Measurements from ENCODE around the gene ZNF362.
"Not testable (repeated sequence)": the region's sequence is repeated elsewhere in the genome, so short reads cannot be mapped to it uniquely, and the experiment has no call there.

ZNF362 gene

DNA sequence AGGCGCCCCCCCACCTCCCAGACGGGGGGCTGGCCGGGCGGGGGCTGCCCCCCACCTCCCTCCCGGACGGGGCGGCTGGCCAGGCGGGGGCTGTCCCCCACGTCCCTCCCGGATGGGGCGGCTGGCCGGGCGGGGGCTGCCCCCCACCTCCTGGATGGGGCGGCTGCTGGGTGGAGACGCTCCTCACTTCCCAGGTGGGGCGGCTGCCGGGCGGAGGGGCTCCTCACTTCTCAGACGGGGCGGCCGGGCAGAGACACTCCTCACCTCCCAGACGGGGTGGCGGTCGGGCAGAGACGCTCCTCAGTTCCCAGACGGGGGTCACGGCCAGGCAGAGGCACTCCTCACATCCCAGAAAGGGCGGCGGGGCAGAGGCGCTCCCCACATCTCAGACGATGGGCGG, 53.1 kb downstream of the ZNF362 start:
- DNase-seq, result not testable (repeated sequence)

DNA sequence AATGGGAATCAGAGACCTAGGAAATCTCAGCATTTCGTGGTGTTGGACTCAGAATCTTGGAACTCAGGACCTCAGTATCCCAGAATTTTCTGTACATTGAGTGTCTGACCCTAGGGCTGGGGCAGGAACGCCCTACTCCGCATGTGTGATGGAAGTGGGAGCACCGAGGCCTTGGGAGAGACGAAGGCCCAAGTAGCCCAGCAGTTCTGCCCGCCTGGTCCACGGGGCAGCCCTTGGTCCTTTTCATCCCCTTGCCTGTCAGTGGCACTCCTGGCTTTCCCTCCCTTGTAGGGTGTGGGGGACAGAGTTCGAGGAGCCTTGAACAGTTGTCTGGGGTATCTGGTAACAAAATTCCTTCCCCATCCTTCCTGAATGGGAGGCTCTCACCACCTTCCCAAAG, 54.4 kb downstream of the ZNF362 start:
- no peak for DNase-seq

DNA sequence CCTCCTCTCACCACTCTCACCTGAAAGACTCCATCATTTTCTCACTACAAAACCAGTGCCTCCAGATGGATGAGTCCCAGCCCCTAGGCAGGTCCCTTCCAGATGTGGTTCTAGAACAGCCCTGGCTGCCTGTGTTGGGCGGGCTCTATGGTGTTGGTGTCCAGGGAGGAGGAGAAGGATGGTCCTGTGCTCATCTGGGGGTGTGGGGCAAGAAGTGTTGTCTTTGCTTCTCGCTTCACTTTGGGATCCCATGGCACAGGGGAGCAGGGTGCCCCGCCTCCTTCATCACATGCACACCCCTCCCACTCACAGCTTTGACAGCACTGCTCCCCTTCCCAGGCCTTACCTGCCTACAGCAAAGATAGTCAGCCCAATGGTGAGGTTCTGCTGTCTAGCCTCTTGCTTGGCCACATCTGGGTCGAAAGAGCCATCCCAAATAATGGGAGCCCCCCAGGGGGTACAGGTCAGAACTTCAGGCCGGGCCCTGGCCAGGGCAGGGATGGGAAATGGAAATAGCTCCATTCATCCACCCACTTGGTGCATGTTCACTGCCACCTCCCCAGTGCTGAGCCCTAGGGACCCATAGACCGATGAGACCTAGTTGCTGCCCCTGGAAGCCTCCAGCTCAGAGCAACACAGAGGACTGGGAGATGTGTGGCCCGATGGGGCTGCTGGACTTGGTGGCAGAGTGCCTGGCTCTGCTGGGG, 55.6 kb downstream of the ZNF362 start:
- no peak for DNase-seq

DNA sequence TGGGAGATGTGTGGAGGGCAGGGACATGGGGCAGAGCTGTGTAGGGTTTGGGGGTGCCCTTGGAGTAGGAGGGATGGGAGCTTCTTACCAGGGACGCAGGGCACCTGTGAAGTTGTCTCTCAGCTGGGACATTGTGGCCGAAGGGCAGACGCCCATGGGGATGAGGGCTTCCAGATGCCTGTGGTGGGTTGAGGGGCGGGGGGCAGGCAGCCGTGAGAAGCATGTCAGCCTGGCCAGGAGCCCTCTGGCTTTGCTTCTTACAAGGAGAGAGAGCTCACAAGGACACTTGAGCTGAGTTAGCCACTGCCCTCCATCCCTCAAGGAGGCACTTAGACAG, 56.1 kb downstream of the ZNF362 start:
- DNase-seq, result no peak

GRCh38 chr1:33314416-33314815, 58.1 kb downstream of the ZNF362 start:
- no peak for DNase-seq

GRCh38 chr1:33316601-33317000, 60.3 kb downstream of the ZNF362 start:
- no peak for DNase-seq

GRCh38 chr1:33317354-33317753, 61.1 kb downstream of the ZNF362 start:
- no peak for DNase-seq

DNA sequence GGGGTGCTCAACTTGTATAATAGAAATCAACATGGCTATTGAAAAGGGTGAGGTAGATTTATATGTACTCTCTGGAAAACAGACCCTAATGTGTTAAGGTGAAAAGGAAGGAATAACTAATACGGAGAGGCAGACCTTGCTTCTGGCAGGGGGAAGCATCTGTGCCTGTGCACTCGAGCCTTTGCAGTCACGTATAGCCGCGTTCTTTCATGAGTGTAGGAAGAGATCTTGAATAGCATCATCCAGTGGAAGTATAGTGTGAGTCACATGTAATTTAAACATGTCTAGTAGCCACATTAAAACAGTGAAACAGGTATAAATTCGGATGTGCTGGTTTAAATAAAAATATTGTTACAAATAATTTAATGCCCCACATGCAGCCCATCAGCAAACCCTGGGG, 61.7 kb downstream of the ZNF362 start:
- DNase-seq, result no peak

- no peak for DNase-seq
Observed at GRCh38 chr1:33319186-33319948, 63.1 kb downstream of the ZNF362 start.

DNA sequence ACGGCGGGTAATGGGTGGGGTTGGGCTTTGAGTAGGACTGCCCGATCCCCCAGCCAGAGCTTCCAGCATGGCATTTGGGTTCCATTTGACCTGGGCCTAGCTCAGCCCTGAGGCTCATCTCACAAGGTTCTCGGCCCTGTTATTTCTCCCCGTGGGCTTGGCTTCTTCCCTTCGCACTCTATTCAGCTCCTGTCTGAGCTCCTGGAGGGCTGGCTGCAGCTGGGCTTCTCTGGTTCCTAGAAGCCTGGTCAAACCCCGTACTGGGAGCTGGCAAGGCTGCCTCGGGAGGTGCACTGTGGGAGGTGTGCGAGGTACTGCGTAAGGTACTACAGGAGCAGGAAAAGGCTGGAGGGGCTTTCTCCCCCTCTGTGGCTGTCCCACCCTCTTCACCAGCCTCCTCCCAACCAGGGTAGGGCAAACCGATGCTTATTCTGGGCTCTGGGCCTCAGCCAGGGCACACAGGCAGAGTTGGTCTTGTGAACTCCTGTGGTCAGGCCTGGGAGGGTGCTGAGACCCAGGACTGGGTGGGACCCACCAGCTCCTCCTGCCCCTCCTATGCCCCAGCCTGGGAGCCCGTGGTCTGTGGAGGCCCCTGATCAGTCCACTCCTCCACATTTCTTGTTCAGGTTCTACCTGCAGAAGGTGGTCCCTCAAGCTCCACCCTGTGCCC, 63.8 kb downstream of the ZNF362 start:
- DNase-seq, result no peak

DNA sequence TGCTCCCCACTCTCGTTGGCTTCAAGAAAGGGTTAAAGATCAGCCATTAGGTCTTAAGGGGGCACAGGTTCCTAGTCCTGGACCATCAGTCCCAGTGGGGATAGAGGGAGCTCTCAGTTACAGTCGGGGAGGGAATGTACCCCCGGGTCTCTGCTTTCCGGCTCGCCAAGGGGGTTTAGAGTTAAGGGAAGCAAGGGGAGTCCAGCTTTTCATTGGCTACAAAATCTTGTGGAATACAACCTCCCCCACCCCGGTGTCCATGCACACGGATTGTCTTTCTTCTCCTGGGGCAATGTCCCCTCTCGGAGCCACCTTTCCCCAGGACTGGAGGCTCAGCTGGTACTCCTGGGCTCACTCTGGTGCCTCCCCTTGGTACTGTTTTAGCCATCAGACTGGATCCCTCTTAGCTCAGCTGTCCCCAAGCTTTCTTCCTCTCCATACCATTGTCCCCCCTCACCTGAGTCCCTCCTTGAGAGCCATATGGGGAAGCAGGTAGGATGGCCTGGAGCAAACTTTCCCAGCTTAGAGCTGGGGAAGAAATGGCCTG, 64.4 kb downstream of the ZNF362 start, which contains the start of gene A3GALT2:
TSS of gene A3GALT2 (minus strand) at position 480 of the 547 bp plus-strand sequence. CDS start at position 480, 0 bp downstream.
- no peak for DNase-seq

- DNase-seq, result no peak
Observed at GRCh38 chr1:33321178-33321577, 64.9 kb downstream of the ZNF362 start.

DNA sequence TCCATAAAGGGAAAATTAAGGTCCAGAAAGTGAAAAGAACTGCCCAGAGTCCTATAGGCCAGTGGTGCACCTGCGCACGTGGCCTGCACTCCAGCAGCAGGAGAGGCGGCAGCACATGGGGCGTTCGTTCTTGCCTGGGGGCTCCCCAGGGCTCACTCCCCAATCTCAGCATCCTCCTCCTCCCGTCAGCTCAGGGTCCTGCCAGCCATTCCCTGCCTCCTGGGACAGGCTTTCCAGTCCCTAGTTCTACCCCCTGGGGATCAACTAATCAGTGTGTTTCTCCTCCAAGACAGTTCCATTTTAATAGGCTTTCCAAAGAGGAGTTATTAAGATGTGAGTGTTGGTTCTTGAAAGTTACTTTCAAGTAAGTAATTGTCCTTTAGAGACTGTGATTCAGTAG, 65.8 kb downstream of the ZNF362 start:
- no peak for DNase-seq

DNA sequence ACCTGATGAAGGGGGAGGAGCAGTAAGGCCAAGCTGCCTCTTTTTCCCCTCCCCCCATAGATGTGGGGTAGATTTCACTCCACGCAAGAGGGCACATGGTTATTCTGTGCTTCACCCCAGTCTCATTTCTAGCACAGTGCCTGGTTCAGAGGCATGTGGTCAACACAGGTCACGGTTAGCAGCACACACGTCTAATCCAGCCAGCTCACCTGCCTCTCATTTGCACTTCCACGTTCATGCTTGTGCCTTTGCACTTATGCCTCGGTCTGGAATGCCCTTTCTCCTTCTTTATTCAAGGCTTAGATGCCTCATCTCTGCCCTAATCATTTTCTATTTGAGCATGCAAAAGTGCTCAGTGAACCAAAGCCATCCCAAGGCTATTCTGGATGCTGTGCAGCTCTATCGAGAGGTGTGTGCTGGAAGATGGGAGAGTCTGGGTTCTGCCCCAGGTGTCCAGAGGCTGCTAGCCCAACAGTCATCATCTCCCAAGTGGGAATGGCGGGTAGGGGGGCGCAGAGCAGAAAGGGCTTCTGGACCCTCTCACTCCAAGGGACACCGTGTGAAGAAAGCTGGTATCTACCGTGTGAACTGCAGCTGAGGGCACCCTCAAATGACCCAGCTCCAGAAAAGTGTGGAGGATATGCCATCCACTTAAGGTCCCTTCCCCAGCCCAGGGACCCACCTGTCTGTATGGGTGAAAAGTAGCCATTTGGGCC, 66.7 kb downstream of the ZNF362 start:
- no peak for DNase-seq

DNA sequence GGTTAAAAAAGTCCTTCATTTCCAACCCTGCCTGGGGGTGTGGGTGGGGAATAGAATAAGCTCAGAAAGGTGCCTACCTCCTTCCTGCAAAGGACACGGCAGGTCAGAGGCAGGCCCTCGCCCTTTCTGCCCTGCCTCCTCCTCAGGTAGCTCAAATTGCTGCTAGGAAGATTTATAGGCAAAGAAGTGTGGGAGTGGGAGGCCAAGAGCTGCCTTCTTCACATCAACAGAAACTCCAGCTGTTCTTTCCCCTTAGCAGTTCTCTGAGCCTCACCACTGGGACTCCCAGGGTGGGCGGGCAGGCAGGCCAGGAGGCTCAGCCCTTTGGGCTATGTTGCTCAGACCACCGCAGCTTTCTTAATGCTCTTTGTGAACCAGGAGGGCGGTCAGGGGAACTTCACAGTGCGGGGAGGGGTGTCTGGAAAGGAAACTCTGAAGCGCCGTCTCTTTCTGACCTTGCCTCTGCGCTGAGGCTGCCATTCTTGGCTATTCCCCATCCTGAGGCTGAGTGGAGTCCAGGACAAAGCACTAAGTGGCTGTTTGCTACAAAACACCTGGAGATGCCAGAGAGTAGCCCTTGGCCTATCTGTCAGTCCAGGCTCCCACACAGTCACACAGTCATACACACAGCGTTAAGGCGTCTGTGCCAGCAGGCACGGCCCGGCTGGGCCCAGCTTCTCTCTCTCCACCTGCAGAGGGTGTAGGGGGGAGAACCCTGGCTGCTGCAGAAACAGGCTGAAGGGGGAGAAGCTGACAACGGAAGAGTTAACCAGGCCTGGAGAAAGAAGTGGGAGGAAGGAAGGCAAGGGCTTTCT, 67.6 kb downstream of the ZNF362 start:
- DNase-seq, result no peak

DNA sequence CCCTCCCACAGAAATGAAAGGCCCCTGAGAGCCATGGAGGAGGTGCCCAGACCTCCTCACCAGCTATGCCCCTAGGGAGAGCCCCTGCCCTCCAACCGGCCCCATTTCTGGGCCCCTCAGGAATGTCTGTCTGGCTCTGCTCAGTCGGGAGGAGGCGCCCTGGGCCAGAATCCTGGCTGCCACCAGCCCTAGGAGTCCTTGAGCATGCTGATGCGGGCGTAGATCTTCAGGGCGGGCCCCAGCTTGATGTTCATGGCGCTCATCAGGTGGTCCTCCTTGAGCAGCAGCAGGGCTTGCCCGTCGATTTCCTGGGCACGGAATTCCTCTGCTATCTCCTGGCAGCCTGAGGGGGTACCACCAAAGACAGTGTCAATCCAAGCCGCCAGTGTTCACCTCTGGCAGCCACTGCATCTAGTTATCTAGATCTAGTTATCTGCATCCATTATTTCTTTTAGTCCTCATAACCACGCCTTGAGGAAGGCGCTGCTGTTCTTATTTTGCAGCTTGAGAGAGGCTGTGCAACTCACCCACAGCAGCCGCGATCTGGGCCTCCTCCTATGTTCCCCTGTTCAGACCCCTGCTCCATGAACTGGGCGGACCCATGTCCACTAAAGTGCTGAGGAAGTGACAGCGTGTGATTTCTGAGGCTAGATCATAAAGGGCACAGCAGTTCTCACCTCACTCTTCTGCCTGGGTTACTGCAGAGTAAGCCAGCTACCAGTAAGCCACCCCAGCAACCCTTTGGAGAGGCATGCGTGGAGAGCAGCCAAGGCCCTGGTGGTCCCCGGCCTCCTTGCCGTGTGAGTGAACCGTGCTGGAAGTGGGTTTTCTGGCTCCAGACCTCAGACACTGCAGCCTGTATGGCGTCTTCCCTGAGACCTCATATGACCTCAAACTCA, 68.6 kb downstream of the ZNF362 start:
- DNase-seq, result no peak

GRCh38 chr1:33326785-33327184, 70.5 kb downstream of the ZNF362 start:
- DNase-seq, result no peak

DNA sequence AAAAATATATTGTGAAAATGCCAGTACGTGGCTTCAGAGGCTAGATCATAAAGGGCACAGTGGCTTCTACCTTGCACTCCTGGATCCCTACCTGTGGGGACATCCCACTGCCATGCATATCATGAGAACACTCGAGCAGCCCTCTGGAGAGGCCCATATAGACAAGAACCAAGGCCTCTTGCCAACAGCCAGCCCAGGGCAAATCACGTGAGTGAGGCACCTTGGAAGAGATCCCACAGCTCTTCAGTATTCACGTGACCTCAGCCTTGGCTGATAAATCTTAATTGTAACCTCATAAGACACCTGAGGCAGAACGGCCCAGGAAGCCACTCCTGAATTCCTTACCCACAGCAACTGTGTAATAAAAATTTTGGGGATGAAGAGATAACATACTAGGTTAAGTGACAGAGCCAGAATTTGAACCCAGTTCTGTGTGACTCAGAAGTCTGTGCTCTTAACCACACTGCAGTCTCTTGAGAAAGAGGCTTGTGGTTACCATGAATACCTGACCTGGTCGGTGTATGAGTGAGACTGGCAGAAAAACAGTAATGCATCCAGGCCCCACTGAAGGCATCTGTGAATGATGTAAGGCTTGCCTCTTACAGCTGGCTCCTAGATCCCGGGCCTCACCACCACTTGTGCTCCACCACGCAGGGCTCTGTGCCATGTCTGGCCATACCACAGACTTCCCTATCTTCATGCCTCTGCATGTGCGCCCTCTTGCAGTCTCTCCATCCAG, 71.5 kb downstream of the ZNF362 start:
- DNase-seq, result no peak

DNA sequence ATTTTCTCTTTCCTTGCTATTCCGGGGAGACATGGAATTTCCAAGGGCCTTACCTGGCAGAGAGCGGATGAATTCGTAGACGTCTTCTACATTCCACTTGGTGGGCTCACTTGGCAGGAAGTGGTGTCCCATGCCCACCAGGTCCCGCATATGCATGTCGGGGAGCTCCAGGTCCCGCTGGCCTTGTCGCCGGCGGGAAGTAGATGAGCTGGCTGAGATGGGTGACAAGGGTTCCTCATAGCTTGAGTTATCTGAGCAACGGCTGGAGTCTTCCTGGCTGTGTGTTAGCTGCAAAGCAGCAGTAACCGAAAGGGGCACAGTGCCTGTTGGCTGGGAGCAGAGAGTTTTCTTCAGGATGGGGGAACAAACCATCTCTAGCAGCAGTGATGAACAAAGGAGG, 72.5 kb downstream of the ZNF362 start:
- no peak for DNase-seq

GRCh38 chr1:33329600-33330305, 73.5 kb downstream of the ZNF362 start:
- no peak for DNase-seq

Data from left hindlimb (tissue), 1 donor.